Activated T-cell treated with anti-CD3 and anti-CD28 coated beads, Interleukin-2, amount 50 U/mL, for 72 hours (primary cell): ENCODE results near the gene ICOSLG. TPM values are rescaled to one million over a fixed set of nuclear protein-coding genes. Genes with fewer than 3 reads are reported as not detected.
"Not testable (repeated sequence)": the region's sequence is repeated elsewhere in the genome, so short reads cannot be mapped to it uniquely, and the experiment has no call there.

Experiments
- ATAC-seq, 2 donors: fragments of 150-1000 bp; cut with Tn5 transposase; replicated peaks in 1 of 2; 2 replicates each; pipeline ENCODE4 v1.10.0; 2021; ENCODE audit warnings: moderate library complexity in 2 of 2, mild to moderate bottlenecking in 1 of 2
- DNase-seq, 2 donors: peaks; one replicate each; pipeline ENCODE4 v3.0.0; 2021 to 2022; ENCODE audit warnings: mixed read lengths in 1 of 2
- H3K27ac Mint-ChIP-seq: one replicate; pipeline ENCODE4 v1.8.0; 2022; ENCODE audit warnings: mild to moderate bottlenecking, moderate library complexity, mixed read lengths
- H3K27me3 Mint-ChIP-seq: one replicate; pipeline ENCODE4 v1.8.0; 2022; ENCODE audit warnings: low read depth, mixed read lengths
- H3K36me3 Mint-ChIP-seq, 2 donors: one replicate each; pipeline ENCODE4 v1.8.0; 2022; ENCODE audit warnings: mixed read lengths in 2 of 2, mild to moderate bottlenecking in 1 of 2; ENCODE audit not compliant: insufficient read depth in 2 of 2
- H3K4me1 Mint-ChIP-seq: one replicate; pipeline ENCODE4 v1.8.0; 2022; ENCODE audit warnings: low read depth, mixed read lengths
- H3K4me3 Mint-ChIP-seq, 2 donors: one replicate each; pipeline ENCODE4 v1.8.0; 2022; ENCODE audit warnings: mild to moderate bottlenecking in 2 of 2, mixed read lengths in 2 of 2, moderate library complexity in 2 of 2
- H3K9me3 Mint-ChIP-seq, 2 donors: one replicate each; pipeline ENCODE4 v1.8.0; 2022; ENCODE audit warnings: mixed read lengths in 2 of 2
- total RNA-seq, 2 donors: library from RNA; stranded (reverse); gene quantifications; one replicate each; pipeline ENCODE4 v1.2.3, GENCODE V29; 2022

ICOSLG gene
- total RNA-seq, 2 donors from 2014 or later, result 2.6 to 3.2 TPM

DNA sequence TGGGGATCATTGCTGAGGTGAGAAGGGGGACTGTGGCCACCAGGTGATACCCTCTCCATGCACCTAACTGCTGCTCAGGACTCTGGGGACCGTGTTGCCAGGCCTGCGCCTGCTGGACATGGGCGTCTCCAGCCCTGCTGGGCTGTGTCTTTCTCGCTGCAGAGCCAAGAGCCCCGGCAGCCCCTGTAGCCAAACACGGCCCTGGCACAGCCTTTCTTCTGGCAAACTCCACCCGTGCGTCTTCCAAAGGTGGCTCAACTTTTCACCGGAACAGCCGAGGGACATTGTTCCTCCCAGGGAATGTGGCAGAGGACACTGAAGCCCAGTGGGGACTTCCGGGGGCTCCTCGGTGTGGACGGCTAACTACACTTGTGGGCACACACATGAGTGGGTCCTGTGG, 12.6 kb downstream of the ICOSLG start:
- H3K36me3 Mint-ChIP-seq, H3K27me3 Mint-ChIP-seq, ATAC-seq, H3K9me3 Mint-ChIP-seq, DNase-seq, H3K4me1 Mint-ChIP-seq, H3K27ac Mint-ChIP-seq, H3K4me3 Mint-ChIP-seq: not testable (repeated sequence)

DNA sequence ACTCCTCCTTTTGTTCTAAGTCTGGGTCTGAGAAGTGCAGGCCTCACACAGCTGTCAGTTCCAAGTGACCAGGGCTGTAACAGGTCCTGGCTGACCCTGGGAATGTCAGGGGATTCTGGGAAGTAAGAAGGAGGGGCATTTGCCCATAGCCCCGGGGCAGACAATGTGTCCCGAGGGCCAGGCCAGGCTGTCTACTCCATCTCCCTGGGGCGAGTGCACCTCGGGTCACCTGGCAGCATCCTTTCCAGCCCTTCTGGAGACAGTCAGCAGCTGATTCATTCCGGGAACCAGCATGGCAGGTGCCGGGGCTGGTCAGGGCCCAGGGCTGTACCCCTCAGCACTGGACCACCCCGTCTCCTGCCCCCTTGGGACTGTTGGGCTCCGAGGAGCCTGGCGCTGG, 13.1 kb downstream of the ICOSLG start:
- not testable (repeated sequence) for H3K27ac Mint-ChIP-seq, H3K9me3 Mint-ChIP-seq, DNase-seq, H3K36me3 Mint-ChIP-seq, H3K4me3 Mint-ChIP-seq, H3K27me3 Mint-ChIP-seq, H3K4me1 Mint-ChIP-seq, ATAC-seq

DNA sequence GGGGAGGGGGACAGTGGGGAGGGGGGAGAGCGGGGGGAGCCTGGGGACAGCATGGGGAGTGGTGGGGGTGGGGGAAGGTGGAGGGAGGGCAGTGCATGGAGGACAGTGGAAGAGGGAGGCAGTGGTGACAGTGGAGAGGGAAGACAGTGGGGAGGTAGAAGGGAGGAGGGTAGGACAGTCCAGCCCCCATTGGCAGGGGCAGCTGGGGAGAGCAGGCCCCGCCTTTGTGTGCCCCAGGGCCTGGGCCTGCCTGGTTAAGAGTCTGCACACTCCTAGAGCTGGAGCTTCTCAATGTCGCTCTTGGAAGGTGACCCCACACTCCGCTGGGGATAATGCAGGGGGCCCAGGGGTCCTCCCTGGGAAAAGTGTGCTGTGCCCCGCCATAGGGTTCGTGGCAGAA, 15.1 kb downstream of the ICOSLG start:
- H3K36me3 Mint-ChIP-seq, ATAC-seq, DNase-seq, H3K27me3 Mint-ChIP-seq, H3K27ac Mint-ChIP-seq, H3K4me3 Mint-ChIP-seq, H3K4me1 Mint-ChIP-seq, H3K9me3 Mint-ChIP-seq: not testable (repeated sequence)

DNA sequence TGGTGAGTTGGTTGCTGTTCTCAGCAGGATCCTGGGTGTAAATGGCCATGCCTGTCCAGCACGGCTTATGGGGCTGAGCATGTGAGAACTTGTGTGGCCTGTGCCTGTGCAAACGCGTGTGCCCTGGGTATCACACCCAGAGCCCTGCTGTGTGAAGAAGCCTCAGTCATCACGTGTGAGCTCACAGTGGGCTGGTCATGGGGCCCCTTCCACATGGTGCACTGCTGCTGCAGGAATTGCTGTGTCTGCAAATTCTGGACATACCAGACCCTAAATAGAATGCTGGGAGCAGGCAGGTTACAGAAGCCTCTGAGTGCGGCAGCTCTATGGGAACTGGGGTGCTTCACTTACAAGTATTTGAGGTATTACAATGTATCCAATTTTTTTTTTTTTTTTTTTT, 17.4 kb downstream of the ICOSLG start:
- not testable (repeated sequence) for H3K36me3 Mint-ChIP-seq, H3K4me3 Mint-ChIP-seq, H3K27me3 Mint-ChIP-seq, DNase-seq, H3K9me3 Mint-ChIP-seq, ATAC-seq, H3K27ac Mint-ChIP-seq, H3K4me1 Mint-ChIP-seq

DNA sequence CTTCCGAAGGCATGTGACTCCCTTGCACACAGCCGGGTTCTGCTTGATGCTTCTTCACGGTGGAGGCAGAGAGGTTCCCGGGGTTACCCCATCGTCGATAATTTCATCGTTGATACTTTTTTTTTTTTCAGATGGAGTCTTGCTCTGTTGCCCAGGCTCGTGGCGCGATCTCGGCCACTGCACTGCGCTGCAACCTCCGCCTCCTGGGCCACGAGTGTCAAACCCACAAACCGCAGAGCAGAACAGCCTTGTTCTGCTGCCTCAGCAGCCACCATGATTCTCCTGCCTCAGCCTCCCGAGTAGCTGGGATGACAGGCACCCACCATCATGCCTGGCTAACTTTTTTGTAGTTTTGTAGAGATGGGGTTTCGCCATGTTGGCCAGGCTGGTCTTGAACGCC, 20.1 kb downstream of the ICOSLG start:
- ATAC-seq, H3K9me3 Mint-ChIP-seq, H3K27me3 Mint-ChIP-seq: not testable (repeated sequence)

DNA sequence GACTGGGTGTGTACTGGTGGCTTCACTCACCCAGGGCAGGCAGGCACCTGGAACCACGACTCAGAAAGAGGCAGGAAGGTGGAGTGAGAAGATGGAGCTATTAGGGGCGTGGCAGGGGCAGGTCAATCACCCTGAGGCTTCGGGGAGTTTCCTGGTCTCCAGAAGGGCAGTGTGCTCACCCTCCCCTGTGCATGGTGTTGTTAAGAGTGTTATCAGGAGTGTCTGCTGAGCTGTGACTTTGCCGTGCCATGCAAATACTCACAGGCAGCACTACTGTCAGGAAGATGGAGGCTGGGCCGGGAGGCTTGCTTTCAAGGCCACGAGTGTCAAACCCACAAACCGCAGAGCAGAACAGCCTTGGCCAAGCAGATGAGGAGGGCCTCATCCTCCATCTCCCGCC, 22.3 kb downstream of the ICOSLG start:
- not testable (repeated sequence) for H3K9me3 Mint-ChIP-seq, H3K36me3 Mint-ChIP-seq, H3K4me3 Mint-ChIP-seq, DNase-seq, H3K4me1 Mint-ChIP-seq, H3K27me3 Mint-ChIP-seq, ATAC-seq, H3K27ac Mint-ChIP-seq

More for the DNA sequence above, 20.1 kb downstream of the ICOSLG start:
- not testable (repeated sequence) for DNase-seq, H3K4me3 Mint-ChIP-seq, H3K27ac Mint-ChIP-seq, H3K36me3 Mint-ChIP-seq, H3K4me1 Mint-ChIP-seq

DNA sequence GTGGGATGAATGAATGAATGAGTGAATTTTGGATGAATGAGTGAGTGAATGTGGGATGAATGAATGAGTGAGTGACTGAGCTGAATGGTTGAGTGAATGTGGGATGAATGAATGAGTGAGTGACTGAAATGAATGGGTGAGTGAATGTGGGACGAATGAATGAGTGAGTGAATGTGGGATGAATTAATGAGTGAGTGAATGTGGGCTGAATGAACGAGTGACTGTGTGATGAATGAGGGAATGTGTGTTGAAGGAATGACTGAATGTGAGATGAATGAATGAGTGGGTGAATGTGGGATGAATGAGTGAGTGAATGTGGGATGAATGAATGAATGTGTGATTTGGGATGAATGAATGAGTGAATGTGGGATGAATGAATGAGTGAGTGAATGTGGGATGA, 28.8 kb downstream of the ICOSLG start:
- not testable (repeated sequence) for H3K9me3 Mint-ChIP-seq, H3K4me3 Mint-ChIP-seq, H3K4me1 Mint-ChIP-seq, DNase-seq, H3K27me3 Mint-ChIP-seq, H3K27ac Mint-ChIP-seq, H3K36me3 Mint-ChIP-seq
- peak in 1 of 2 donors; percentile 11 for ATAC-seq

DNA sequence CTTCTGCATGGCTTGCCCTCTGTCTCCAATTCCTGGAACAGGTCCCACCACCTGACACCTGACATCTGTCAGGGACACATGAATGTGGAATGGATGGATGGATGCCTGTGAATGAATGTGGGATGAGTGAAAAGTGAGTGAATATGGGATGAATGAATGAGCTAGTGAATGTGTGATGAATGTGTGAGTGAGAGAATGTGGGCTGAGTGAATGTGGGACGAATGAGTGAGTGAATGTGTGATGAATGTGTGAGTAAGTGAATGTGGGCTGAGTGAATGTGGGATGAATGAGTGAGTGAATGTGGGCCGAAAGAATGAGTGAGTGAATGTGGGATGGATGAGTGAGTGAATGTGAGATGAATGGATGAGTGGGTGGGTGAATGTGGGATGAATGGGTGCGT, 29.2 kb downstream of the ICOSLG start:
- H3K9me3 Mint-ChIP-seq, DNase-seq, H3K4me3 Mint-ChIP-seq, H3K36me3 Mint-ChIP-seq, H3K27ac Mint-ChIP-seq, H3K27me3 Mint-ChIP-seq, H3K4me1 Mint-ChIP-seq: not testable (repeated sequence)
- peak; percentile 15 to 37 for ATAC-seq

DNA sequence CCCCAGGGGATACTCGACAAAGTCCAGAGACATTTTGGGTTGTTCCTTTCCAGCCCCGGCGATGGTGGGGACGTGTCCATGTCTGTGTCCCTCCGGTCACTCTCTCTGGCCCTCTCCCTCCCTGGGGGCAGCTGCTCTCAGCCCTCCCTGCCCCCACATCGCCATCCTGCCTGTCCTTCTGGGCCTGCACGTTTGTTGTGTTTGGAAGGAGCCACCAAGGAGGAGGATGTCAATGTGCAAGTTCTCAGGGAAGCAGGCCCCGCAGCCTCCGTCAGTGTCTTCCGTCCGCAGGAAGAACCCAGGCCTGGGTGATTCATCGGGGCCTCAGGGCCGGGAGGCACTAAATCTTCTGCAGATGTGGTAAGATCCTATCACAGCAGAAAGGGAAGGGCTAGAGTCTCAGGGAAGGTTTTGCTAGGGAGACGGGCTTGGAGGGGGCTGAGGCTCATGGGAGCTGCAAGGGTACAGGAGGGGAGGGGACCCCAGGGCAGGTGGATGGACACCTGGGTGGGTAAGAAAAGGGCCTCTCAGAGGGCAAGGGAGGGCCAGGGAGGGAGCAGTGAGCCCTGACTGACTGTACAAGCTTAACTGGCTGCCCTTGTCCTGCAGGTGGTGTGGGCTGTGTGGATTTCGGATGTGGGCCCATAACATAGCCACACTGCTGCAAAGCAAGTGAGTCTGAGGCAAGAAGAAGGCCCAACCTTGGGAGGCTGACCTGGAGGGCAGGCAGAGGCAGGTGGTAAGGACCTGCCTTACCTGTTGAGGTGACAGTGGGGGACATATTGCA, 32.7 kb downstream of the ICOSLG start:
- H3K27ac Mint-ChIP-seq, H3K9me3 Mint-ChIP-seq, H3K4me3 Mint-ChIP-seq, H3K36me3 Mint-ChIP-seq, H3K4me1 Mint-ChIP-seq, H3K27me3 Mint-ChIP-seq, DNase-seq: not testable (repeated sequence)
- peak; percentile 38 to 63 for ATAC-seq

DNA sequence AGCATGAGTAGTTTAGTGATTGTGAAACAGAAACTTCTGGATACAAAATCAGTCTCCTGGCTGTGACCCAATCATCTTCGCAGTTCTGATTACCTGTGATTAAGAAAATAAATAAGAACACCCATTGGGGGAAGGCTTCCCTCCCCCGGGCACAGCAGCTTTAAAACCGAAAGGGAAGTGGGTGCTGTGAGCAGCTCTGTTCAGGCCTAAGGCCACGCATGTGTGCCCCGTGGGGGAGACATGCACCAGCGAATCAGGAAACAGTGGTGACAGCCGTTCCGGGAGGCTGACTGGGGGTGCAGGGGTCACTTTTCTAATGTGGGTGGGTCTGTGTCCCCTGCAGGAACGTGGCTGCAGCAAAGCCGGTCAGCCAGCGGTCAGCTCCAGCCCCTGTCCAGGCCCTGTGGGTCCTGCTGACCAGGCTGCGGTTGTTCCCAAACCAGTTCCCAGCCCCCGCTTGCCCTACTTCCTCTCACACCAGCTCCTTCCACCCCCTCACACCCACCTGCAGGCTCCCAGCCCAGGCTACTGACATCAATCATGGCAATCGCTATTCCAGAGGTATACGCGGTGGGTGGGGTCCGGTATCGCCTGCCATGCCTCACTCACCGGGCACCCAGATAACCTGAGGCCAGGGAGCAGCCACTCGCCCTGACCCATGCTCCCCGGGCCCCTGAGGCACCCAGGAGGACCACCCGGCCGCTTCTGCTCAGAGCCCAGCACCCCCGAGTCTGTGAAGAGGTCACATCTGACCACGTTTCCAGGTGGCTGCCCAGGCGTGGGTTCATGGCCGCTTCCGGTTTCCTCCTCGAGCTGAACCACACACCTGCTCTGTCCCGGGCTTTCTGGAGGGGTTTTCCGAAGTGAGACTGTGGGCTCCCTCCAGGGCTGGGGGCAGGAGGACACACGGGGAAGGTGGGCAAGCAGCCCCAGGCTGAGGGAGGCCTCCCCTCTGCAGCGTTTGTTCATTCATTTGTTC, 33.8 kb downstream of the ICOSLG start:
- DNase-seq, H3K4me1 Mint-ChIP-seq, H3K27me3 Mint-ChIP-seq, H3K9me3 Mint-ChIP-seq, H3K36me3 Mint-ChIP-seq, H3K4me3 Mint-ChIP-seq, H3K27ac Mint-ChIP-seq: not testable (repeated sequence)
- ATAC-seq, result peak; percentile 69 to 72

DNA sequence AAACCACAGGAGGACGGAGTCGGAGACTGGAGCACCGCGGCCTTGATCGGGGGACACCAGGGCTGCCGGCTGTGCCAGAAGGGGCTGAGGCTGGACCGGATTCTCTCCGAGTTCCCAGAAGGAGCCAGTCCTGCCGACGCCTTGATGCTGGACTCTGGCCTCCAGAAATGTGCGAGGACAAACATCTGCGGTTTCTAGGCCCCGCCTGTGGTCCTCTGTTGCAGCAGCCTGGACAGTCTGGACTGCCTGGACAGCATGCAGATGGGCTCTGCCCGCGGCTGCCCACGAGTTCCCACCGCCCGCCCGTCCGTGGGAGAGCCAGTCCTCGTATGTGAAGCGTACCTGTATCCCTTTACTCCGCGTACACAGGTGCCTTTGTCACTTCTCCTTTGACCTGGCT, 34.6 kb downstream of the ICOSLG start:
- not testable (repeated sequence) for ATAC-seq, H3K27me3 Mint-ChIP-seq, H3K27ac Mint-ChIP-seq, H3K4me3 Mint-ChIP-seq, H3K4me1 Mint-ChIP-seq, H3K36me3 Mint-ChIP-seq, DNase-seq, H3K9me3 Mint-ChIP-seq

DNA sequence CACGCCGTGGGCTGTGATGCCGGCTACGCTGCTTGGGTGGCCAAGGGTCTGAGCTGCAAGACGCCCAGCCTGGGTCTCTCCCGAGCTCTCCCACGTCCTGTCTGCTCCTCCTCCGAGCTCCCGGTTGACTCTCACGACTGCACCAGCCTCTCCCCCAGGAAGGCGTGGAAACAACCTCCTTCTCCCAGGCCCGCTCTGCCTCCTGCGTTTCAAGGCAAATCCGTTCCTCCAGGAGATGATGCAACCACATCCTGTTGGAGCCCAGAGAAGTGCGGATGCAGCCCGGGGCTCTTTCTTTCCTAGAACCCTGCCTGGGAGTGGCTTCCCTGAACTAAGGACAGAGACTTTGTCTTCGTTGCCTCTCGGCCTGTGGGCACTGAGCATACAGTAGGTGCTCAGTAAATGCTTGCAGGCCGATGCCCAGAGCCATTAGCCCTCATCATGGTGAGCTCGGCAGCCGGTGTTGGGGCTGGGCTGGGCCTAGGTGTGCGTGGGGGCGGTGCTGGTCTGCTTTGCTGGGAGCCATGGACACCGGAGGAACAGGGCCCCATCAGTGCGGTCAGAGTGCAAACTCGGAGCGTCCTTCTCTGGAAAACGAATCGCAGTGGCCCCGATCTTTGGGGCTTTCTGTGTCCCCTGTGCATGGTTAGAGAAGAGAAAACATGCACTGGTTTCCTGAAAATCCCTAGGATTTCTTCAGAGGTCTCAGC, 38.0 kb downstream of the ICOSLG start:
- H3K27ac Mint-ChIP-seq, H3K9me3 Mint-ChIP-seq, DNase-seq, H3K4me3 Mint-ChIP-seq, ATAC-seq, H3K36me3 Mint-ChIP-seq, H3K4me1 Mint-ChIP-seq, H3K27me3 Mint-ChIP-seq: not testable (repeated sequence)

DNA sequence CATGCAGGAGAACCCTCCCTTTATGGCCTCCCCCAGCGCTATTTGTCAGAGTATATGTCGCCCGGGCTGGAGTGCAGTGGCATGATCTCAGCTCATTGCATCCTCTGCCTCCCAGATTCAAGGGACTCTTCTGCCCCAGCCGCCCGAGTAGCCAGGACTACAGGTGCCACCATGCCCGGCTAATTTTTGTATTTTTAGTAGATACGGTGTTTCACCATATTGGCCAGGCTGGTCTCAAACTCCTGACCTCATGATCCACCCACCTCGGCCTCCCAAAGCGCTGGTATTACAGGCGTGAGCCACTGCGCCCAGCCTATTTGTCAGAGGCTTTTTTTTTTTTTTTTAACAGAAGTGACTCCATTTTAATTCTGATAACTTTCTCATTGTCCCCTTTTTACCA, 40.7 kb downstream of the ICOSLG start:
- H3K4me1 Mint-ChIP-seq, ATAC-seq, H3K27me3 Mint-ChIP-seq, H3K27ac Mint-ChIP-seq, H3K9me3 Mint-ChIP-seq, DNase-seq, H3K36me3 Mint-ChIP-seq, H3K4me3 Mint-ChIP-seq: not testable (repeated sequence)
